KOPT-K1 (cell line): ENCODE results near the gene NEMP1.

Source experiments
- H3K27ac ChIP-seq: fragments of 200-600 bp; sonication (generic); 2 replicates; pipeline ENCODE4 v1.5.1; 2016; ENCODE audit warnings: antibody characterized with exemption, mild to moderate bottlenecking, low read depth, low read length; ENCODE audit not compliant: poor library complexity, severe bottlenecking
- H3K36me3 ChIP-seq: fragments of 200-600 bp; sonication (generic); 2 replicates; pipeline ENCODE4 v1.5.1; 2017; ENCODE audit warnings: antibody characterized with exemption, mild to moderate bottlenecking, low read length, moderate library complexity; ENCODE audit not compliant: insufficient read depth
- H3K9me3 ChIP-seq: fragments of 200-600 bp; sonication (generic); 2 replicates; pipeline ENCODE4 v1.5.1; 2017; ENCODE audit warnings: antibody characterized with exemption, low read length, mild to moderate bottlenecking; ENCODE audit not compliant: insufficient read depth, poor library complexity, severe bottlenecking

The NEMP1 gene

DNA sequence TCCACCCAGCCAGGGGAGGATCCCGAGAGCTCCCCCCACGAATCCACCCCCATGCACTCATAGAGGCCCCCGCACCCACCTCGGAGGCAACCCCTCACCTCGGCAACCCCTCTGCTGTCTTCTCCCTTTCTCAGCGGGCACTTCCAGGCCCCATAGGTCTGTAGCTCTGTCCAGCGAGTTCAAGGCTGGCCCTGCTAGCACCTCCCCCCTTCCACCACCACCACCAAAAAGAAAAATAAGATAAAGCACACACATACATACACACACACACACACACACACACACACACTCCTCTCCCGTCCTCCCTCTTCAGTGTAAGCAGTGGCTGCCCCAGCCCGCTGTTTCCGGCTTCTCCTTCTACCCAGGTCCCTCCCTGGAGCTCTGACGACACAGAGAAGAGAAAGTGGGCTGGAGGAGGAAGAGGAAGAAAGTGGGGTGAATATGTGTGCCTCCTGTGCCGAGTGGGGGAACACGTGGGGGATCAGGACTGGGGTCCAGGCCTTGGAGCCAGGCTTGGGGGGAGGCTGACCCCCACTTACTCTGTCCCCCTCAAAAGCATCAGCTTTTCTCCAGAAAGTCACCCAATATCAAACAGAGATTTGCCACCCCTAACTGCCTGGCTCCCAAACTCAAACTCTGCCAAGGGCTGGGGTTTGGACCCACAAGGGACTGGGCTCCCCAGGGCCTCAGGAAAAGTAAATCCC is 32.6 kb upstream of the NEMP1 start, which contains the start of gene STAT6:
TSS of gene STAT6 (minus strand) at position 332 of the 704 bp plus-strand sequence. CDS start 3,084 bp downstream, outside the sequence.
- Histone ChIP-seq H3K9me3 (no peaks in the 10 kb centered on the region), H3K36me3 (peaks cover 23% of the 10 kb centered on the region), H3K27ac (peak within 1 kb of the TSS; percentile 89)

DNA sequence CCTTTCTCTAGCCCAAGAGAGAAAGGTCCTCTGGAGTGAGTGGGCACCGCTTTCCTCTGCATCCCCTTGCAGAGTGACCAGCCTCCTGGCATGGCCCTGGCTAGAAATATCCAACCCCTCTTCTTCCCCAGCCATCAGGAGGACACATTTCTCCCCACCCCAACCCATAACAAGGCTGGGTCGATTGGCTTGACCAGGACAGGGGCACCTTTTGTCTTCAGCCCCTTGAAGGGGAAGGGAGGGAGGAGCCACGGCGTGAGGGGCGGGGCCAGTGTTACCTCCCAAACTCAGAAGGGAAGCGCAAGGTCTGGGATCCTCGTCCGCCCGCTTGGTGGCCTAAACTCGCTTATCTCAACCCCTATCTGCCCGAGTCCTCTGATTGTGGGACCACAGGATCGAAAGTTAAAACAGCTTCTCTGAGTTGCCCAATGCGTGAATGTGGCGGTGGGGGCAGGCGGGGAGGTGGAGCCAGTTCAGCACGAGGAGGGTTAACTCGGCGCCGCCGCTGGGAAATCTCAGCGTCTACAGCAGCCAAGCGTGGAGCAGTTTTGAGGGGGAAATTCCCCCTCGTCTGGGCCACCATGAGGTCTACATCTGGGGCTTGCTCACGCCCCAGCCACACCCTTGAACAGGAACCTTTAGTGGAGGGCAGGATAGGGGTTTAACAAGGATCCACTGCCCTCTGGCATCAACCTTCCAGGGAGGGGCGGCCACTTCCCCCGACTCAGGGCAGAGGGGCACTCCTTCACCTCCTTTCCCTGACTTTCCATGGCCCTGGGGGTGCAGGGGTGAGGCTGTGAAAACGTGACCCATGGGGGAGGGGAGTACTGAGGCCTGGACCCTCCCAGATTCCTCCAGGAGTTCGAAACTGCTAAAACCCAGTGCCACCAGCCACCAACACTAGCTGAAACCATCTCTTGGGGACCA is 31.8 kb upstream of the NEMP1 start:
- Histone ChIP-seq H3K36me3 (peaks cover 31% of the 10 kb centered on the region), H3K9me3 (no peaks in the 10 kb centered on the region), H3K27ac (peak overlapping the region; percentile 89)

DNA sequence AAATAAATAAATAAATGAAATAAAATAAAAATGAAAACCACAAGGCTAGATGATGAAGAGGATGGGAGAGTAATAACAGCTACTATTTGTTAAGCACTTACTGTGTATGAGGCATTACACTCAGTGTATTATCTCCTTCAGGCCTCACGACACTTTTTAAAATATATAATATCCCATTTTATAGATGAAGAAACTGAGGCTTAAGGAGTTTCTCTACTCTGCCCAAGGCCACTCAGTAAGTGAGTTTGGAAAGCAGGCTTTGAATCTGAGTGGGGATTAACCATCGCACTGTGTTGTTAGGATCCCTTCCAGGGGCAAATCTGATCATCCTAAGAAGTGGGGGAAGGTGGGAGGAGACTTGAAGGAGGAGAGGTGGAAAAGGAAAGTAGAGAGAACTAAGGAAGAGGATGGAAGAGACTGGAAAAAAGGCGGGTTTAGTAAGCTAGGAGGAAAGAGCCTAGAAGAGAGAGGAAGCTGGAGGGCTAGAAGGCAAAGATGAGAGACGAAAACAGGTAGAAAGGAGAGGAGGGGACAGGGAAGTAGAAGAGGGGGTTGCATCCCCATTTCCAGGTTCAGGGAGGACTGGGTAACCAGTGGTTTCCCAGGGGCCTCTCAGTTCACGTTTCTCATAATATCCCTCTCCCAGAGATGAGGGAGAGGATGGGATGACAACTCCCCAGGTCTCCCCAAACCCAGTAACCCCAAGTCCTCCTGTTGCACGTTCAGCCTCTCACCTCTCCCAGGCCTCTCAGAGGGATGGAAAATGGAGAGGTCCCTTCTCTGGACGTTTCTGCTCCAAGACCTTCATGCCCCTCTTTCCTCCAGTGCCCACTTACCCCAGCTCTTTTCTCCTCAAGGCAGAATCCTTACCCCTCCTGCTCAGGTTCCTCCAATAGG is 30.9 kb upstream of the NEMP1 start:
- Histone ChIP-seq H3K36me3 (peaks cover 40% of the 10 kb centered on the region), H3K27ac (peak overlapping the region; percentile 89), H3K9me3 (no peaks in the 10 kb centered on the region)

DNA sequence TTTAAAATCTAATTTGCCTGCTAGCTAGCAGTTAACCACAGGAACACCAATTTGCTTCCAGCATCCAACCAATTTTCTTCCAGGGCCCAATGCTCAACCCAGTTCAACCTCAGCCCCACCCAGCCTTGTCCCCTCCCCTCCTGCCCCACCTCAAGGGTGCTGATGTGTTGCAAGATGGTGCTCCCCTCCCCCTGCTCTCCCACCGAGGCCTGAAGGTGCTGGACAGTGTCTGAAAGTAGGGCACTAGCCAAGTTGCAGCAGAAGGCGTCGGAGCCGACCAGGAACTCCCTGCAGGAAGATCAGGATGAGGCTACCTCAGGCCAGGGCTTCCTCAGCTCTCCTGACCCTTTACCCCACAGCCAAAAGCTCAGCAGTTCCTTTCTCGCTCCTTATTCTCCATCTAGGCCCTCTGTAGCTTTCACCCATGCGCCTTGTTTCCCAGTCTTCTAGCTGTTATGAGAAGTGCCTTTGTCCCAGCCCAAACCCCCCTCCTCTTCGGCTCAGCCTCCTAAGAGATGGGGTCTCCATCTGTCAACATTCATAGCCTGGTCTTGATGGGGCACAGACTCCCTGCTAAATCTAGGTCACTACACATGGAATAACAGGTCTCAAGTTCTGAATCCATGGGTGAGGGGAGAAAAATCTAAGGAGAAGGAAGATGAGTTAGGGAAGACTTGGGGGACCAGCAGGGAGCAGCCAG is 29.0 kb upstream of the NEMP1 start:
- H3K36me3 ChIP-seq: peaks cover 55% of the 10 kb centered on the region
- no peak overlapping the region for H3K27ac ChIP-seq
- H3K9me3 ChIP-seq: no peaks in the 10 kb centered on the region

DNA sequence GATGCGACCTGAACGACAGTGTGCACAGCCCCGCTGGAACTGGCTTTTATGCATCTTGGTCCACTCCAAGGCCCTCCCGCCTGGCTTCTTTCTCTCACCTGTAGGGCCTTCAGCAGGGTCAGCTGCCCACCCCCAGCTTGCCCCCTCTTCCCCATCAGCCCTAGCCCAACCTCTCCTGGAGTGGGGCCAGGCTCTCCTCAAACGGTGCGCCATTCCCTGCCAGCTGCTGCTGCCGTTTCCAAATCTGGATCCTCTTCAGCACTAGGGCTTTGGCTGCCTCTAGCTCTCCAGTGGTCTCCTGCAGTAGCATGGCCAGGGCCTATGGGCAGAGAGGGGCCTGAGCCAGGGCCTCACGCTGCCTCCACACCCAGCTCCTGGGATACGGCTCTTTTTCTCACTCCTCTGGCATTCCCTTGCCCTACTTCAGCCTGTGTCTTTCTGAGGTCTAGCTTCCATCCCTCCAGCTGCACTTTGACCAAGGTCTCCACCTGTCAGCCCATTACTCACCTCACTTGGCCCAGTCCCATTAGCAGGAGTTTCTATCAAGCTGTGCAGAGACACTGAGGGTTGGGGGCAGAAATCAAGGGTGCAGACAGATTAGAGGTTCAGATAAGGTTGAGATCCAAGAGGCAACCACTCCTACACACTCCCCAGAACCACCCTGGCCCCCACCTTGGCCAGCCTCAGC is 27.6 kb upstream of the NEMP1 start:
- peaks cover 65% of the 10 kb centered on the region for H3K36me3 ChIP-seq
- no peaks in the 10 kb centered on the region for H3K9me3 ChIP-seq
- no peak overlapping the region for H3K27ac ChIP-seq

DNA sequence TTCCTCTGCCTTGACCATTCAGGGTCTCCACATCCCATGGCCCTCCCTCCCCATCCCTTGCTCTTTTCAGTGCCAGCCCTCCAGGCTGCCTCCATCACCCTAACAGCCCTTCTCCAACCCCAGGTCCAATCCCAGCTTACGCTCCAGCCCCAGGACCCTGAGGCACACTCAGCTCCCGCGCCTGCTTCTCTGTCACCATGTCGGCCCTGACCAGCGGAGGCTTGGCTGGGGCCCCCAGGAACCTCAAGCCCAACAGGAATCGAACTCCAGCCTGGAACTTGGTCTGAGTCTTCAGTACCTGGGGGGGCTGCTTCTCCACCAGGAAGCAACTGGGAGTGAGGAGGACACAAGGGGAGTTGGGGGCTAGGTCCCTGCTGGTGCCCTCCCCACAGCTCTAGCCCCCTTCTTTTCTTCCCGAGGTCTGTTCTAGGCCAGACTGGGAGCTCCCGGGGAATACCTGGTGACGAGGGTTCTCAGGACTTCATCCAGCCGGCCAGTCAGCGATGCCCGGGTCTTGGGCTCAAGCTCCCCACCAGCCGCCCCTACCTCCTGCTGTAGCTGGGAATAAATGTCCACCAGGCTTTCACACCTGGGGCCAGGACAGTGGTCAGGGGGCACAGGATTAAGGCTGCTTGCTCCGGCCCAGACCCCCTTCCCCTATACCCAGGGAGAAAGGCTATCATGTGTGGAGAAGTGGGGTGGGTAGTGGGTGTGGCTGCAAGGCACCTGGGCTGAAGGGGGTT is 26.6 kb upstream of the NEMP1 start:
- Histone ChIP-seq H3K36me3 (peaks cover 69% of the 10 kb centered on the region), H3K27ac (no peak overlapping the region), H3K9me3 (no peaks in the 10 kb centered on the region)

DNA sequence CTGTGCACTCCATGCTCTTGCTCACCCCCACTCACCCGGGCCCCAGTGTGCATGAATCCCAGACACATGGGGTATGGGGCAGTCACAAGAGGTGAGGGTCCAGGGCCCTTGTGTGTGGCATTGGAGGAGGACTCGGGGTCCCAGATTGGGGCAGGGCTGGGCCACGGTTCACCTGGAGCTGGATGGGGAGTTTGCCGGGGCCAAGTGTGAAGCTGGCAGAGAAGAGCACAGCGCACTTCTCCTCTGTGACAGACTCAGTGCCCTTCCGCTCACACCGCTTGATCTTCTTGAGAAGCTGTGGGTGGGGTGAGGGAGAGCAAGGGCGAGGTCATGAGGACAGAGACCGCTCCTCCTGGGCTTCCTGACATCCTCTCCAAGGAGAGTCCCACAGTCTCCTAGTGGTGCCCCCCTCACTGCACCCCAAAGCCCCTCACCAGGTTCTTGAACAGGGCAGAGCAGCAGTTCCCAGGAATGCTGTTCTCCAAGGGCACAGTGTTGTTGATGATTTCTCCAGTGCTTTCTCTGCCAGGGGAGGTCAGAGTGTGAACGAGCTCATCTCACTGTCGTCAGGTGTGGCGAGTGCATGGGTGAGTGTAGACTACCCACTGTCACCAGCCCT is 25.8 kb upstream of the NEMP1 start:
- H3K27ac ChIP-seq: no peak overlapping the region
- peaks cover 76% of the 10 kb centered on the region for H3K36me3 ChIP-seq
- H3K9me3 ChIP-seq: no peaks in the 10 kb centered on the region

DNA sequence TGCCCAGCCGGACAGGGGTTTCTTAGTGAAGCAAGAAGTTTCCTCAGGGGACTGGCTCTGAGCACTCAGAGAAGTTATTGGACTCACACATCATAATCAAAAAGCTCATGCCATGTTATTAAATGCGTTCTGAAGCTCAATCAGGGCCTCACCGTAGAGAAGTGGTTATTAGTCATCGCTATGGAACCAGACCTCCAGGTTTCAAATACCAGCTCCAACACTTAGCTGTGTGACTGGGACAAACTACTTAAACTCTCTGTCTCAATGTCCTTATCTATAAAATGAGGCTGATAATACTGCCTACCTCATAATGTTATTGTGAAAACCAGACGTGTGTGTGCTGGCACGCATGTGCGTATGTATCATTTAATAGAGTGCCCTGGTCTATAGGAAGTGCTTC is 25.3 kb upstream of the NEMP1 start:
- H3K36me3 ChIP-seq: peaks cover 82% of the 10 kb centered on the region
- H3K27ac ChIP-seq: no peak overlapping the region
- H3K9me3 ChIP-seq: no peaks in the 10 kb centered on the region

DNA sequence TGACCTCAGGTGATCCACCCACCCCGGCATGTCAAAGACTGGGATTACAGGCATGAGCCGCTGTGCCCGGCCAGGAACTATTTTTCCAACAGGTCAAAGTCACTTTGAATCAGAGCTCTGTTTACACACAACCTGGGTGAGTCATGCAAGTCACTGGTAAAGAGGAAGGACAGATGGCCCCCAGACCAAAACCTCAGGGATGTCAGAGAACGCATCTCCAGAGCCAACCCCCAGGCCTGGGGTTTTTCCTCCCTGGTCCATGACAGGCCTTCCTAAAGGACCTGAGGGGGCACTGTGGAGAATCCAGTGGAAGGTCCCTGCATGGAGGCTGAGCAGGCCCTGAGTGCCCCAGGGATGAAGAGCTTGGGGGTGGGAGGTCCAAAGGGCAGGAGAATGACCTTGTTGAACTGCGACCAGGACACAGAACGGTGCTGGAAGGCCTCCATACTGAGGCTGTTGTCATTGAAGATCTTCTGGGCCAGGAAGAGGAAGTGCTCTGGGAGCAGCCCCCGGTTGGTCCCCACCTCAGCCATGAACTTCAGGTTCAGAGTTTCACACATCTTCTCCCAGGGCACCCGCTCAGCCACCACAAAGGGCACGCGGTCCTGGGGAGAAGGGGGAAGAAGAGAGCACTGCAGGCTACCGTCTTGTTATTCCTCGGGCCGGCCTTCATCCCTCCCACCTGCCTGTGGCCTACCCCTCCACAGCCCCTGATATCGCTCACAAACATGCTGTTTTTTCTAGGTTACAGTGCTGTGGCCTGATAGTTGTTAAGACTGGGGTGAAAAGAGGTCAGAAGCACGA is 23.5 kb upstream of the NEMP1 start:
- Histone ChIP-seq H3K27ac (no peak overlapping the region), H3K9me3 (no peaks in the 10 kb centered on the region), H3K36me3 (peaks cover 86% of the 10 kb centered on the region)

DNA sequence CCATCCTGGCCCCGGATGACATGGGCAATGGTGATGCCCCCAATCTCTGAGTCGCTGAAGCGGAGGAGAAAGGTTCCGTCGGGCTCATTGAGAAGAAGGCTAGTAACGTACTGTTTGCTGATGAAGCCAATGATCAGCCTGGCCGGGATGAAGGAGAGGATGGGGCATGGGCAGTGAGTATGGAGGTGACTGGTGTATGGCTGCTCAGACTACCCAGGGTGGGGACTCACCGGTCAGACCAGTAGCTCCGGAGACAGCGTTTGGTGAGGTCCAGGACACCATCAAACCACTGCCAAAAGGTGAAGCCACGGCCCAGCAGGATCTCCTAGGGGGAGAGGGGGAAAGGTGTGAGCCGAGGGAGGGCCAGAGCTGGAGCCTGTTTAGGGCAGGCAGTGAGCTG is 21.2 kb upstream of the NEMP1 start:
- H3K36me3 ChIP-seq: peaks cover 86% of the 10 kb centered on the region
- H3K27ac ChIP-seq: no peak overlapping the region
- H3K9me3 ChIP-seq: no peaks in the 10 kb centered on the region

DNA sequence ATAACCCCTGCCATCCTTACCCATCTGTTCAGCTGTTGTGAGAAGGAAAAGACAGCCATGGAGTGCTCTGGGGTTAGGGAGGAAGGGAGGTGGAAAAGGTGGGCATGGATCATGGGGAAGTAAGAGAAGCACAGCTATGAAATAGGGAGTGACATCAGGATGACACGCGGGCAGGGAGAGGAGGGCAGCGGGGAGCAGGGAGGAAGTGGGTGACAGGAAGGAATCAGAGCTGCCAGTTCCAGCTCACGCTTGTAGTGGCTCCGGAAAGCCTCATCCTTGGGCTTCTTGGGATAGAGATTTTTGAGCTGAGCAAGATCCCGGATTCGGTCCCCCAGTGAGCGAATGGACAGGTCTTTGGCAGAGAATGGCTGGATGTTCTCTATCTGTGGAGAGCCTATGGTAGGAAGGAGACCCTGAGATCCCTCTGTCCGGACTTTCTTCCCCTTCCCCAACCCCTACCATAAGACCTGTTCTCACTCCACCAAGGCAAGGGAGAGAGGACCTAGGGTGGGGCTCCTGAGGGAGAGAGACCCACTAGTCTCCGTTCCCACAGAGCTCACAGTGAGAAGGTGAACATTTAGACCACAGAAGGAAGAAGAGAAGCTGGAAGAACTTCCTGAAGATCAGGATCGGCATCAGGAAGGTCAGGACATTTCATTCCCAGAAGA is 20.6 kb upstream of the NEMP1 start:
- no peak overlapping the region for H3K27ac ChIP-seq
- peaks cover 86% of the 10 kb centered on the region for H3K36me3 ChIP-seq
- no peaks in the 10 kb centered on the region for H3K9me3 ChIP-seq

DNA sequence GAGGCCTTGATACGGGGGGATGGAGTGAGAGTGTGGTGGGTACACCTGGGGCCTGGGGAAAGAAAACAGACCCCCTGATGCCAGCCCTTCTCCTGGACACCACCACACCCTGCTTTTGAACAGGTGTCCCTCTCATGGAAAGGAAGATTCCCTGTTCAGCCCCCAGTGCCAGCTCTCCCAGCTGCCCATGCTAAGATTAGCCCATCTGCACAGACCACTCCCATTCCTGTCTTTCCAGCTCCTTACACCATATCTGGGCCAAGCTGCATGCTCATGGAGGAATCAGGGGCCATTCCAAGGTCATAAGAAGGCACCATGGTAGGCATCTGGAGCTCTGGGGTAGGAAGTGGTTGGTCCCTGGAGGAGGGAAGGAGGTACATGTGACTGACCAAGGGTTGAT is 20.0 kb upstream of the NEMP1 start:
- Histone ChIP-seq H3K9me3 (no peaks in the 10 kb centered on the region), H3K36me3 (peaks cover 85% of the 10 kb centered on the region), H3K27ac (no peak overlapping the region)
